HCEC 1CT (cell line): Measurements from ENCODE around the gene TNRC6C.
A peak's percentile ranks its signal among the peaks of the same experiment; 100 is the strongest.

Experiments
- DNase-seq: peaks from one replicate; pipeline ENCODE4 v3.0.0-alpha.2; 2017

TNRC6C gene, protein sequence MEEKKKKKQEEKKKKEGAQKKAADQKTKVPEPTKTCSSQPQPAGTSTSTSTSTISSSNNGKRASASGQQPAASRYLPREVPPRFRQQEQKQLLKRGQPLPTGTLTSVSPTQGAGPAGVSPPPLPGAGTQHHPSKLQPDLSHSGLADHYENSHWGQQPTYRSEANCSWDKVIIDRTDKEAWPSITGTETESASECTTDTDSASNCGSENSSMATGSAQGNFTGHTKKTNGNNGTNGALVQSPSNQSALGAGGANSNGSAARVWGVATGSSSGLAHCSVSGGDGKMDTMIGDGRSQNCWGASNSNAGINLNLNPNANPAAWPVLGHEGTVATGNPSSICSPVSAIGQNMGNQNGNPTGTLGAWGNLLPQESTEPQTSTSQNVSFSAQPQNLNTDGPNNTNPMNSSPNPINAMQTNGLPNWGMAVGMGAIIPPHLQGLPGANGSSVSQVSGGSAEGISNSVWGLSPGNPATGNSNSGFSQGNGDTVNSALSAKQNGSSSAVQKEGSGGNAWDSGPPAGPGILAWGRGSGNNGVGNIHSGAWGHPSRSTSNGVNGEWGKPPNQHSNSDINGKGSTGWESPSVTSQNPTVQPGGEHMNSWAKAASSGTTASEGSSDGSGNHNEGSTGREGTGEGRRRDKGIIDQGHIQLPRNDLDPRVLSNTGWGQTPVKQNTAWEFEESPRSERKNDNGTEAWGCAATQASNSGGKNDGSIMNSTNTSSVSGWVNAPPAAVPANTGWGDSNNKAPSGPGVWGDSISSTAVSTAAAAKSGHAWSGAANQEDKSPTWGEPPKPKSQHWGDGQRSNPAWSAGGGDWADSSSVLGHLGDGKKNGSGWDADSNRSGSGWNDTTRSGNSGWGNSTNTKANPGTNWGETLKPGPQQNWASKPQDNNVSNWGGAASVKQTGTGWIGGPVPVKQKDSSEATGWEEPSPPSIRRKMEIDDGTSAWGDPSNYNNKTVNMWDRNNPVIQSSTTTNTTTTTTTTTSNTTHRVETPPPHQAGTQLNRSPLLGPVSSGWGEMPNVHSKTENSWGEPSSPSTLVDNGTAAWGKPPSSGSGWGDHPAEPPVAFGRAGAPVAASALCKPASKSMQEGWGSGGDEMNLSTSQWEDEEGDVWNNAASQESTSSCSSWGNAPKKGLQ (N-terminal part only)

DNA sequence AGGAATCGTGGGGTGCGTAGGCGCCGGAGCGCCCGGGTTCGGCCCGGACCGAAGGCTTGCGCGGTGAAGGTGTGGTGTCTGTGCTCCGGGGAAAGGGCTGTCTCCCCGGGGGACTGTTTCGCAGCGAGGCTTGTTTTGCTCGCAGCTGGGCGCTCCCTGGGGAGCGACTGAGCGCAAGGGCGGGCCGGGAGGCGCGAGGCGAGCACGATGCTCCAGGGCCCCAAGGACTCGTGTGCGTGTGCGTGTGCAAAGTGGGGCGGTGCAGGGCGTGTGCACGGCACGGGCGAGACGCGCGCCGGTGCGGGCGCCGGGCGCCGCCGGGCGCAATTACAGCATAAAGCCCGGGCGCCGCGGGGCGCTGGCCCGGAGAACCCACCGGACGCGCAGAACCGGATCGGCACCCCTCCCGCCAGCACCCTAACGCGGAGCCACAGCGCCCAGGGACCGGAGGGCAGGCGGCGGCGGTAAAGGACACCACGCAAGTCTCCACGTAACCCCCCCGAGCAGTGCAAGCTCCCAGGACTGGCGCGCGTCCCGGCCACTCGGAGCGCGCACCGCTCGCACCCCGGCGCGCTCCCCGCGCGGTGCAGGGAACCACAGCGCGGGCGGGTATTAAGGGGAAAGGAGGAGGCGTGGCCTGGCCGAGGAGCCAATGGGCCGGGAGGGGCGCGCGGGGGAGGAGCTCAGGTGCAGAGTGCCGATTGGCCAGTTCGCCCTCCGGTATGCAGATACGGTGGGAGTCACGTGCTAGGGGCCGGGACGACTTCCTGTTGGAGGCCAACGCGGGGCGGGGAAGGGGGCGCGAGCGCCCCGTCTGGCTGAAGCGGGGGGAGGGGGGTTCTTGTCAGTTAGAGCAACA is at the start of gene TNRC6C:
Gene TNRC6C, plus strand, starts transcription at position 847 of the 859 bp plus-strand sequence. CDS start 45,504 bp downstream, outside the sequence.
- DNase-seq = peak; percentile 92

- DNase-seq = no peak
These were observed 49.3 kb upstream of the TNRC6C start for GRCh38 chr17:77909236-77909635.

DNA sequence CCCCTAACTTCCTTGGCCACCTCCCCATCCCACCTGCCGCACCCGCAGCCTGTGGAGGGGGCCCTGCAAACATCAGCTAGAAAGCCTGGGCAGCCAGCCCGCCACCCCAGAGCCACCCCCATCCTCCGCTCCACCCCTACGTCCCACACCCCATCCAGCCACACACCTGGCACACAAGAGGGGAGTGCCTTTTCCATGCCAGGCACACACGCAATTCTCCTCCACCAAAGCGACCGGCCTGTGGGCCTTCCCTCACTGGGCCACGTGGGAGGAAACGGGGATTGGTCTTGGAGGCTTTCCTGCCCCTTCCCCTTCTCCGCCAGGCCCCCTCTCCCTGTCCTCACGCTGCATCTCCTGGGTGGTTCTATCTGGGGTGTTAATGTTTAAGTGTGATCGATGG is 48.7 kb upstream of the TNRC6C start:
- DNase-seq = no peak

- DNase-seq = no peak
These were observed 43.9 kb upstream of the TNRC6C start for GRCh38 chr17:77914385-77915254.

DNA sequence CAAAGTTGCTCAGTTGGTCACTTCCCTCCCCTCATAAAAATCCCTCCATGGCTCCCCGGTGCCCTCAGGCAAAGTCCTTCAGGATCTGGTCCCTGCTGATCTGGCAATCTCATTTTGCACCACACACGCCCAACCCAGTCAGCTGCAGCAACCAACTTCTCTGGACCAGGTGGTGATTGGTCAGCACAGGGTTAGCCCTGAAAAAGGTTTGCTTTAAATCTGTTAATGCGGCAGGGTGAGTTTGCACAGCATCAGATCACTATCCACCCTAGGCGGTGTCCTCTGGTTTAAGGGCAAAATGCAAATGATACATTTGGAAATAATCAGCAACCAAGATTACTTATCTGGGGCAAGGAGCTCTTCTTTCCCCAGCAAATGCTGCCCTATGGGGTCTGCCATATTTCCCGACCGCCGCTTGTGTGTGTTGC is 42.9 kb upstream of the TNRC6C start:
- DNase-seq = no peak

GRCh38 chr17:77916264-77916663 is 42.2 kb upstream of the TNRC6C start:
- DNase-seq = no peak

DNA sequence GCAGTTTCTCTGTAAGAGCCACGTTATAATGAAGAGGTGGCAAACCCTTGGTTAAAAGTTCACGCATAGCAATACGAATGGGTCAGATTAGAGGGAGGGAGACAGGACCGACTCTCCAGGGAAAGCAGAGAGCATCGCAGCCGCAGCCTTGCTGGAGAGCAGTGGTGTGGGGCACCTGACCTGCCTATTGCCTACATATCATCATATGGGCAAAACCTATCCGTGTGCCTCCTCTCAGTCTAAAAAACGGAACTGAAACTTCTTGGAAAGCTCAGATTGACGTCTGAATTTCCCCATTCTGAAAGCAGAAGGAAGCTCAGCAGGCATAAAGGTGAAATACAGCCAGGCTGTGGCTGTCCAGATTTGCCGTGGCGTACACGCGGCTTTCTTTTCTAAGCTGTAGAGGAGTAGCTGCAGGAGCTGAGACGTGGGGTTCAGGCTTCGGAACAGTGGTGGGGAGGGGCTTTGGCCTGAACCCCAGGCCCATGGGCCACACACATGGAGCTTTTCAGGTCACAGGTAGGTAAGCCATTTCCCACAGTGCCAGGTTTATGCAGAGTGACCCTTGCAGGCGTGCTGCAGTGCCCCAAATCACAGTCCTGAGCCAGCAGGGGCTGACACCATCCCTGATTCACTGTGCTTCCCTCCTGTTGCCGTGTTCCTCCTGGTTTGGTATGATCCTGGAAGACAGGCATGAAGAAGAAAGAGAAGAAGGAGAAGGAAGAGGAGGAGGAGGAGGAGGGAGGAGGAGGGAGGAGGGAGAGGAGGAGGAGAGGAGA is 41.6 kb upstream of the TNRC6C start:
- no peak for DNase-seq

DNA sequence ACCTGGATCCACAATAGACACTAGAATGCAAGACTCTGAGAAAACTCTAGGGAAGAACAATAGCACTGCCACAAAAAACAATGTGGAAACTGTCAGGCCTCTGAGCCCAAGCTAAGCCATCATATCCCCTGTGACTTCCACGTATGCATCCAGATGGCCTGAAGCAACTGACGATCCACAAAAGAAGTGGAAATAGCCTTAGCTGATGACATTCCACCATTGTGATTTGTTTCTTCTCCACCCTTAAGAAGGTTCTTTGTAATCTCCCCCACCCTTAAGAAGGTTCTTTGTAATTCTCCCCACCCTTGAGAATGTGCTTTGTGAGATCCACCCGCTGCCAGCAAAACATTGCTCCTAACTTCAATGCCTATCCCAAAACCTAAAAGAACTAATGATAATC is 39.2 kb upstream of the TNRC6C start:
- no peak for DNase-seq

DNA sequence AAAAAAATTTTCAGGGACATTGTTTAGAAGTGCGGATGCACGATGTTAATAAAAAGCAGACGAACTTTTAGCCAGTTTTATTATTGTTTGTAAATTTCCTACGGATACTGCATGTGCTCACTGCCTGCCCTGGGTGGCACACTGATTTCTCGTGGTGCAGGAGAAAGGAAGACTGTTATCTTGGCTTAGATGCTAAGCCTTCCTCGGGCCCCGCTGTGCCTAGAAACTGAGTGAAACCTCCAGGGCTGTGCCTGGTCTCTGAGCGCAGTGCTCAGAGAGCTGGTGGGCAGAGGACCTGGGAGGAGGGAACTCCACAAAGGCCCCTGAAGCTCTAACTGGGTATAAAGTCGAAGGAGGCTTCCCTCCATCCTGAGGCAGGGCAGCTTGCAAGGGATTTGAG is 35.4 kb upstream of the TNRC6C start:
- no peak for DNase-seq

GRCh38 chr17:77923776-77924513 is 34.6 kb upstream of the TNRC6C start:
- DNase-seq = no peak

DNA sequence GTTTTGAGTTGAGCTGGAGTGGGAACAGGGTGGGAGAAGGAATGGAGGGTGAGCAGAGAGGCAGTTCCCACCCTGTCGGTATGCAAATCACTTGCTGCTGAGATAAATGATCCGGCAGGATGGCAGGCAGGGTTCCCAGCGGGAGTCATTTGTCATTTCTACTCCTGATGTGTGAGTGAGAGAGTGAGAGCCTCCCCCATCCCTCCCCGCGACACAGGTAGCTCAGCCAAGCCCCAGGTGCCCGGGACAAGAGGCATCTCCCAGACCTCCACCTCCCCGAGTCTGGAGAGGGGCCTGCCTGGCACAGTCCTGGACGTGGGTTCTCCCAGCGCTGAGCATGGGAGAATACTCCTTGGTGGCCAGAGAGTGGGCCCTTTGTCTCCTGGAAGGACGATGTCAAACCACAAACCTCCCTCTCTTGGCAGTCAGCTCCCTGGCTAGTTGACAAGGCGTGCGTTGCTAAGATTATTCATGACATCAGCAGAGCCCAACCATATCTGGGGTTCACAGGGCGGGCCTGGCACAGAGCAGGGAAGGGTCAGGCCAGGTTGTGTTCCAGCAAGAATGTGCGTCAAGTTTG is 33.7 kb upstream of the TNRC6C start:
- no peak for DNase-seq

DNA sequence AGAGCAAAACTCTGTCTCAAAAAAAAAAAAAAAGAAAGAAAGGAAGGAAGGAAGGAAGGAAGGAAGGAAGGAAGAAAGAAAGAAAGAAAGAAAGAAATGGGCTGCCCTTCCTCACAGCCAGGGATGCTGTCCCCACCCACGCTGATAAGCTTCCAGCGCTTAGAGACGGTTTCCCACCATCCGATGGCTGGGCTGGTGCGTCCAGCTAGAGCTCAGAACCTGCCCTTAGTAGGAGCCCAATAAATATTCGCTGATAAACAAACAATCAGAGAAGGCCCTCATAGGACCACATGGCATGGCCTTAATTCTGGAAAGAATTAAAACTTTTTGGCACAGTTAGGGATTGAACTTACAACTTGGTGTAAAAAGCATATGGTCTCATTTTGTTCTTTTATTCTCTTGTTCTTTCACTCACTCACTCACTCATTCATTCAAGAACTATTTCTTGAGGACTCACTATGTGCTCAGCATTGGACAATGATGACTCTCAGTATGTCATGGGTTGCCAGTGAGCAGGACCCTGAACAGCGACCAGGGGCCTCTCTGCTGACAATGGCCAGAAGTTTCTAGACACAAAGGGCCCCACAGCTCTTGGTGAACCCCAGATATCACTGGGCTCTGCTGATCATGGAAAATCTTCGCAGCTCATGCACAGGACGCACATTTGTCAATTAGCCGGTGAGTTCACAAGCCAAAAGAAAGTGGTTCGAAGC is 32.5 kb upstream of the TNRC6C start:
- DNase-seq = no peak

DNA sequence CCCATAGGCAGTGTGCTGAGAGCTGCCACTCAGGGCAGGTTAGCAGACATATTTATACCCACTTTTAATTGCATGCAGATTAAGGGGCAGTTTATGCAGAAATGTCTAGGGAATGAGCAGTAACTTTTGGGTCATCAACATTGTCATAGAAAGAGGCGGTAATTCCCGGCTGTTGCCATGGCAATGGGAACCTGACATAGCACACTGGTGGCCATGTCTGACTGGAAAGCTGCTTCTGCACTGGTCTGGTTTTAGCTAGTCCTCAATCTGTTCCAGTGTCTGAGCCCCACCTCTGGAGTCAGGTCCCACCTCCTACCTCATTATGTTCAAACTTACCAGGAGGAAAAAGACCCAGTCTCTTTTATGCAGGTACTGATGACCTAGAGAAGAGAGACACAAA is 31.5 kb upstream of the TNRC6C start:
- no peak for DNase-seq

- DNase-seq = no peak
These were observed 30.6 kb upstream of the TNRC6C start for GRCh38 chr17:77927777-77928518.

DNA sequence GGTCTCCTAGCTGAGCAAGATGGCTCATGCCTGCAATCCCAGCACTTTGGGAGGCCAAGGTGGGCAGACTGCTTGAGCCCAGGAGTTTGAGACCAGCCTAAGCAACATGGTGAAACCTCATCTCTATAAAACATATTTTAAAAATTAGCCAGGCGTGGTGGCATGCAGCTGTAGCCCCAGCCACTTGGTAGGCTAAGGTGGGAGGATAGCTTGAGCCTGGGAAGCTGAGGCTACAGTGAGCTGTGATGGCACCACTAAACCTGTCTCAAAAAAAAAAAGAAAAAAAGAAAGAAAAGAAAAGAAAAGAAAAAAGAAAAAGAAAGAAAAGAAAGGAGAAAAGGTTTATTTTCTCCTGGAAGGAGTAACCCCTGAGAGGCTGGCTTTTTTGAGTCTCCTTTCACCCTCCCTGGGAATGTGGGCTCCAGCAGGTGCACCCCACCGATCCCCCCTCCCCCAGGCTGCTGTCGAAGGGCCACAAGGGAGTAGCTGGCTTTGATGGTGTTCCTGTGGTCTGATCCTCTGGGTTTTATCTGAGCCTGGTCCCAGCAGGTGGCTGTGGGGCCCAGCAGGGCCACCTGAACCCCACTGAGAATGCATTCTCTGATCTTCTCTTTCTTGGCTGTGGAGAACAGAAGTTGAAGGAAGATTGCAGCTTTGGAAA is 29.9 kb upstream of the TNRC6C start:
- DNase-seq = no peak

DNA sequence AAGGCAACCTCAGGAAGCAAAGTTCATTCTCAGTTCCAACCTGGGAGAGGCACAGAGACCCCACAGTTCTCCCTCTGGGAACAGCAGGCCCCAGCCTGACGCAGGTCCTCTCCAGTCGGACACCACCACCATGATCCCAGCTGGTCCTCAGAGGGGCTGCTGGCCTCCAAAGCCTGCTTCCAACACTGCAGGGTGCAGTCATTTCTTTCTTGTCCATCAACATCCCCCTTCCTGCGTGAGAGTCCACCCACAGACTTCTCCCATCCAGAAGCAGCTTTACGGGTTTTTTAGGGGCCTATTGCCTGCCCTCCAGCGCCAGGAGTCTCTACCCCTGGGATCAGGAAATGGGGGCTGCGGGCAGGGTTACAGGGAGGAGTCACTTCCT is 29.3 kb upstream of the TNRC6C start:
- no peak for DNase-seq

GRCh38 chr17:77929871-77930436 is 28.5 kb upstream of the TNRC6C start:
- DNase-seq = no peak
